OCI-LY7 (cell line): ENCODE results near the gene CSDE1.

Source experiments
- CTCF ChIP-seq: fragments of 200-600 bp; sonication (generic); conservative IDR thresholded peaks from 2 replicates; pipeline ENCODE4 v1.5.1; 2014; ENCODE audit warnings: mild to moderate bottlenecking, antibody characterized with exemption, low read length, moderate library complexity, mixed read lengths
- EZH2phosphoT487 ChIP-seq: fragments of 200-600 bp; sonication (generic); IDR thresholded peaks from 2 replicates; pipeline ENCODE4 v1.6.1; 2018; ENCODE audit warnings: low read depth, borderline replicate concordance, mild to moderate bottlenecking, mixed run types, antibody characterized with exemption, low read length, moderate library complexity, mixed read lengths

GRCh38 chr1:114691061-114691460, 66.7 kb downstream of the CSDE1 start:
- TF ChIP-seq CTCF: no peak
- TF ChIP-seq EZH2phosphoT487: no peak
